Karpas-422 (cell line): ENCODE results near the gene TMEM164. TPM values are rescaled to one million over a fixed set of nuclear protein-coding genes. Genes with fewer than 3 reads are reported as not detected.

Experiments
- DNase-seq: peaks from one replicate; pipeline ENCODE4 v3.0.0-alpha.2; 2015
- H2AFZ ChIP-seq: fragments of 200-600 bp; sonication (generic); 2 replicates; pipeline ENCODE4 v1.6.1; 2014; ENCODE audit warnings: antibody characterized with exemption, low read length, mixed read lengths
- H3K27ac ChIP-seq: fragments of 200-600 bp; sonication (generic); 2 replicates; pipeline ENCODE4 v1.5.1; 2014; ENCODE audit warnings: mild to moderate bottlenecking, low read length, moderate library complexity
- H3K27me3 ChIP-seq: fragments of 200-600 bp; sonication (generic); 2 replicates; pipeline ENCODE4 v1.6.1; 2014; ENCODE audit warnings: low read length, mixed read lengths
- H3K36me3 ChIP-seq: fragments of 200-600 bp; sonication (generic); 2 replicates; pipeline ENCODE4 v1.6.1; 2014; ENCODE audit warnings: low read length, mixed read lengths; ENCODE audit not compliant: insufficient read depth
- H3K4me1 ChIP-seq: fragments of 200-600 bp; sonication (generic); 2 replicates; pipeline ENCODE4 v1.6.1; 2014; ENCODE audit warnings: mild to moderate bottlenecking, low read length, mixed read lengths
- H3K4me2 ChIP-seq: fragments of 200-600 bp; sonication (generic); 2 replicates; pipeline ENCODE4 v1.6.1; 2014; ENCODE audit warnings: low read length, low read depth, mild to moderate bottlenecking; ENCODE audit not compliant: poor library complexity, severe bottlenecking
- H3K4me3 ChIP-seq: fragments of 200-600 bp; sonication (generic); 2 replicates; pipeline ENCODE4 v1.5.1; 2014; ENCODE audit warnings: mild to moderate bottlenecking, antibody characterized with exemption, low read length, mixed read lengths
- H3K79me2 ChIP-seq: fragments of 200-600 bp; sonication (generic); 2 replicates; pipeline ENCODE4 v1.6.1; 2014; ENCODE audit warnings: mild to moderate bottlenecking, low read length, mixed read lengths
- H3K9ac ChIP-seq: fragments of 200-600 bp; sonication (generic); 2 replicates; pipeline ENCODE4 v1.6.0; 2014; ENCODE audit warnings: low read length
- H3K9me2 ChIP-seq: fragments of 200-600 bp; sonication (generic), shearing (Covaris generic); replicated peaks from 2 replicates; pipeline ENCODE4 v1.6.0; 2014; ENCODE audit warnings: mild to moderate bottlenecking, low read length, moderate library complexity; ENCODE audit not compliant: insufficient read depth
- H3K9me3 ChIP-seq: fragments of 300-700, 200-600 bp; sonication (generic); 2 replicates; pipeline ENCODE4 v1.6.1; 2014; ENCODE audit warnings: low read length, mixed read lengths
- H4K20me1 ChIP-seq: fragments of 200-600 bp; sonication (generic); 2 replicates; pipeline ENCODE4 v1.6.1; 2014; ENCODE audit warnings: mild to moderate bottlenecking, antibody characterized with exemption, low read length, low read depth; ENCODE audit not compliant: insufficient read depth
- total RNA-seq: library from RNA; depleted of rRNA; stranded (reverse); fragments of >200 nt; shearing (Covaris generic); gene quantifications from 2 replicates; pipeline ENCODE4 v1.2.3, GENCODE V29; 2014; ENCODE audit warnings: low replicate concordance

TMEM164 gene
- total RNA-seq, 1 experiment from 2014 or later = 14.1 TPM

- no peaks in the 10 kb centered on the region for H3K36me3 ChIP-seq
- no peaks in the 10 kb centered on the region for H3K9me3 ChIP-seq
- H3K4me1 ChIP-seq = no peaks in the 10 kb centered on the region
- no peak for DNase-seq
- H3K4me2 ChIP-seq = no peak overlapping the region
- H3K27ac ChIP-seq = no peak overlapping the region
- H3K9ac ChIP-seq = no peak overlapping the region
- H3K9me2 ChIP-seq = no peaks in the 10 kb centered on the region
- H4K20me1 ChIP-seq = no peaks in the 10 kb centered on the region
- no peaks in the 10 kb centered on the region for H3K79me2 ChIP-seq
- no peak overlapping the region for H2AFZ ChIP-seq
- no peak overlapping the region for H3K4me3 ChIP-seq
- H3K27me3 ChIP-seq = no peaks in the 10 kb centered on the region
These were observed 186.0 kb downstream of the TMEM164 start for GRCh38 chrX:110188701-110189558.

- H3K27me3 ChIP-seq = no peaks in the 10 kb centered on the region
- H4K20me1 ChIP-seq = no peaks in the 10 kb centered on the region
- no peak overlapping the region for H3K27ac ChIP-seq
- H3K4me2 ChIP-seq = no peak overlapping the region
- no peak overlapping the region for H3K4me3 ChIP-seq
- no peaks in the 10 kb centered on the region for H3K4me1 ChIP-seq
- no peaks in the 10 kb centered on the region for H3K36me3 ChIP-seq
- H3K9me2 ChIP-seq = no peaks in the 10 kb centered on the region
- no peak overlapping the region for H2AFZ ChIP-seq
- no peaks in the 10 kb centered on the region for H3K9me3 ChIP-seq
- DNase-seq = no peak
- H3K9ac ChIP-seq = no peak overlapping the region
- no peaks in the 10 kb centered on the region for H3K79me2 ChIP-seq
These were observed 189.6 kb downstream of the TMEM164 start for GRCh38 chrX:110192516-110192915.

- Histone ChIP-seq H3K9ac (no peak overlapping the region), H4K20me1 (no peaks in the 10 kb centered on the region), H3K79me2 (no peaks in the 10 kb centered on the region), H3K9me3 (no peaks in the 10 kb centered on the region), H3K27me3 (no peaks in the 10 kb centered on the region), H3K27ac (no peak overlapping the region), H3K36me3 (no peaks in the 10 kb centered on the region), H3K4me2 (no peak overlapping the region), H3K9me2 (no peaks in the 10 kb centered on the region), H3K4me3 (no peak overlapping the region), H2AFZ (no peak overlapping the region), H3K4me1 (no peaks in the 10 kb centered on the region)
- no peak for DNase-seq
These were observed 192.1 kb downstream of the TMEM164 start for GRCh38 chrX:110194977-110195376.

- Histone ChIP-seq H3K9ac (no peak overlapping the region), H3K4me2 (no peak overlapping the region), H3K27ac (no peak overlapping the region), H4K20me1 (no peaks in the 10 kb centered on the region), H3K79me2 (no peaks in the 10 kb centered on the region), H3K36me3 (no peaks in the 10 kb centered on the region), H3K4me1 (no peaks in the 10 kb centered on the region), H3K9me2 (no peaks in the 10 kb centered on the region), H2AFZ (no peak overlapping the region), H3K9me3 (no peaks in the 10 kb centered on the region), H3K27me3 (no peaks in the 10 kb centered on the region), H3K4me3 (no peak overlapping the region)
- DNase-seq = no peak
These were observed 198.9 kb downstream of the TMEM164 start for GRCh38 chrX:110201799-110202198.

GRCh38 chrX:110204986-110205385 is 202.1 kb downstream of the TMEM164 start:
- Histone ChIP-seq H3K4me3 (no peak overlapping the region), H3K79me2 (no peaks in the 10 kb centered on the region; the same call in 1 of the 2 replicates), H4K20me1 (no peaks in the 10 kb centered on the region), H2AFZ (no peak overlapping the region), H3K4me2 (no peak overlapping the region), H3K9me3 (no peaks in the 10 kb centered on the region), H3K36me3 (no peaks in the 10 kb centered on the region), H3K9me2 (no peaks in the 10 kb centered on the region), H3K27ac (no peak overlapping the region), H3K27me3 (no peaks in the 10 kb centered on the region), H3K4me1 (no peaks in the 10 kb centered on the region), H3K9ac (no peak overlapping the region)
- DNase-seq = no peak

DNA sequence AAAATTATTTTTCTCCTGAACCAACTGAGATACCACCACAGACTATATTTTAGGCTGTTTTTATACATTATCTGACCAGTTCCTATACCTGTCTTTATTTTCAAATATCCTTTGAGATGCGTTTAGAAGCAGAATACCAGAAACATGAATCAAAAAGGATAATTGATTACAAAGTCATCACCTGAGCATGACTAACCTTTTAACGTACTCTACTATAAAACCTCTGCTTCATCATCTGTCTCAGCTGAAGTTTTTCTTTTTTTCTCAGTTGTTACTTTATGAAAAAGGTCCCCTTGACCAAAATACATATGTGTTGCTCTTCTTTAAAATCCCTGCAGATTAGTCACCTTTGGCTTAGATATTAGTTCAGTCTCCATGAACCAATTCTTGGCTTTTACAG is 205.2 kb downstream of the TMEM164 start:
- Histone ChIP-seq H2AFZ (no peak overlapping the region), H4K20me1 (no peaks in the 10 kb centered on the region), H3K9me2 (no peaks in the 10 kb centered on the region), H3K79me2 (peaks cover 3% of the 10 kb centered on the region; the same call in 1 of the 2 replicates), H3K27me3 (no peaks in the 10 kb centered on the region), H3K36me3 (no peaks in the 10 kb centered on the region), H3K9ac (no peak overlapping the region), H3K4me3 (no peak overlapping the region), H3K9me3 (no peaks in the 10 kb centered on the region), H3K4me1 (no peaks in the 10 kb centered on the region), H3K4me2 (no peak overlapping the region), H3K27ac (no peak overlapping the region)
- no peak for DNase-seq

DNA sequence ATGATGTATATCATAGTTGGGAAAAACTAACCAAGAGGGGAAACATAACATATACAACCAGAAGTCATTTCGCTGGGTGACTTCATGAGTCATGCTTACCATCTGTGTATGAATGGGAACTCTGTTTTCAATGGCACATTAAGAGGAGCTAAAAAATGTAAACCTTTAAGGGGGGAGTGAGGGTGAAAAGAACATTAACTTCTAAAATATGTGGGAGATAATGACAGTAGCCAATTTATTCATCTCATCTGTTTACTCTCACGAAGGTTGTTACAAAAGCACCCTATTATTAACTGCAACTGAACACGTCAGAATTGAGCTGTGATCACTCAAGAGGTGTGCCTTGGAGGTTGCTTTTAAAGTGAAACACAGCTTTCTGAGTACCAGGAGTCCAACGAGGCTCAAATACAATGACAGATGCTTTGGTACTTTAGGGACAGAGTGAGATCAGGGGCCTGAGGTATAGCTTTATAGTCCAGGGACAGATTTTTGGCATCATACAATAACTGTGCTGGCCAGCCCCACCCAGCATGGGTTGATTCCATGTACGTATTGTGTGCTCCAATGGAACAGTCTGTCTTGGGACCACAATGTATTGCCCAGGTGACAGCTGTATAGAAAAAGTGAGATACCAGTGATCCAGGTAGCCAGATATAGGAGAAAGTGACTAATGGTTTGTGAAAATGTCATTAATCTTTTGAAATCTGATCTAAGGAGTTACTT is 207.7 kb downstream of the TMEM164 start:
- H3K79me2 ChIP-seq = peaks cover 6% of the 10 kb centered on the region; the same call in 1 of the 2 replicates
- H3K27me3 ChIP-seq = no peaks in the 10 kb centered on the region
- no peak overlapping the region for H3K27ac ChIP-seq
- no peak overlapping the region for H3K9ac ChIP-seq
- no peaks in the 10 kb centered on the region for H3K4me1 ChIP-seq
- no peaks in the 10 kb centered on the region for H3K9me2 ChIP-seq
- no peak for DNase-seq
- no peak overlapping the region for H2AFZ ChIP-seq
- no peaks in the 10 kb centered on the region for H3K9me3 ChIP-seq
- no peaks in the 10 kb centered on the region for H4K20me1 ChIP-seq
- no peaks in the 10 kb centered on the region for H3K36me3 ChIP-seq
- no peak overlapping the region for H3K4me2 ChIP-seq
- no peak overlapping the region for H3K4me3 ChIP-seq

GRCh38 chrX:110211340-110211739 is 208.4 kb downstream of the TMEM164 start:
- Histone ChIP-seq H3K9ac (no peak overlapping the region), H3K4me2 (no peak overlapping the region), H3K9me2 (no peaks in the 10 kb centered on the region), H3K27me3 (no peaks in the 10 kb centered on the region), H3K4me1 (no peaks in the 10 kb centered on the region), H2AFZ (no peak overlapping the region), H4K20me1 (no peaks in the 10 kb centered on the region), H3K79me2 (peaks cover 6% of the 10 kb centered on the region; the same call in 1 of the 2 replicates), H3K36me3 (no peaks in the 10 kb centered on the region), H3K4me3 (no peak overlapping the region), H3K9me3 (no peaks in the 10 kb centered on the region), H3K27ac (no peak overlapping the region)
- no peak for DNase-seq
